ENCODE results near the gene GALNS. TPM values are rescaled to one million over a fixed set of nuclear protein-coding genes. Genes with fewer than 3 reads are reported as not detected.

Gene GALNS
- total and polyA plus RNA-seq, 4 donors: 6.8 to 20.6 (median 10.8) TPM

DNA sequence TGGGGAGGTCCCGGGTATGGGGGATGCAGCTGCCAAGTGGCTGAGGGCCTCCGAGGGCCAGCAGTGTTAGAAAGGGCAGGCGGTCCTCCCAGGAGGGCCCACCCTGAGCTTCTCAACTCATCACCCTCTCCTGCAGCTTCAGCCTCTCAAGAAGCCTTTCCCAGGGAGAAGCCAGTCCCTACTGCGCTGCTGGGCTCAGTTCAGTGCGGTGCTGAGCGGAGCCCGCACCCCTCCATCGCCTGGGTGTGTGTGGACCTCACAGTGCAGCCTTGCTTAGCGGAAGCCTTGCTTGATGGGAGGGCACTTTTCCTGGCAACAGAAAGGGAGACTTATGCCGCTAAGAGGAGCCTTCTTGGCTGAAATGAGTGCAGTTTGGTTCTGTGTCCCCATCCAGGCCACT lies 41.5 kb downstream of the GALNS start (continued):
- TF ChIP-seq ZBTB33 (IDR thresholded peaks at IDR 0.05): no peak
- no peak for TF ChIP-seq MAX (IDR thresholded peaks at IDR 0.05)
- TF ChIP-seq TAF1 (conservative IDR thresholded peaks at IDR 0.05): no peak
- no peak for TF ChIP-seq RAD21 (IDR thresholded peaks at IDR 0.05)
- no peak for TF ChIP-seq HNF4G (IDR thresholded peaks at IDR 0.05)

- no peak for TF ChIP-seq GABPA (IDR thresholded peaks at IDR 0.05 in 1 of 2, conservative IDR thresholded peaks at IDR 0.05 in 1 of 2)
- H3K4me1 ChIP-seq (ENCODE audit: control insufficient read depth in 4 of 4, insufficient read depth in 4 of 4, low read length in 3 of 4): peaks cover 3 to 24% (median 13%) of the 10 kb centered on the region in 4 donors
- H3K27me3 ChIP-seq (ENCODE audit: control insufficient read depth in 4 of 4, insufficient read depth in 4 of 4, low read length in 3 of 4): no peaks in the 10 kb centered on the region
- no peak overlapping the region for H3K4me3 ChIP-seq (ENCODE audit: low read depth in 1 of 3, low read length in 3 of 3)
- H3K27ac ChIP-seq (ENCODE audit: low read depth in 1 of 2, low read length in 2 of 2): no peak overlapping the region
- H3K9me3 ChIP-seq (ENCODE audit: control insufficient read depth in 4 of 4, low read length in 3 of 4): no peaks in the 10 kb centered on the region
- H3K9ac ChIP-seq (ENCODE audit: low read depth in 1 of 2, low read length in 2 of 2): no peak overlapping the region
- 86% methylated on average over 13 of the region's 13 CpGs for WGBS
- no peak for DNase-seq (ENCODE audit: low spot score)
- H3K36me3 ChIP-seq (ENCODE audit: control insufficient read depth in 4 of 4, insufficient read depth in 3 of 4, low read depth in 1 of 4, low read length in 3 of 4): peaks cover 0 to 6% (median 2%) of the 10 kb centered on the region in 4 donors
These were observed 42.6 kb downstream of the GALNS start for GRCh38 chr16:88814144-88814502.

DNA sequence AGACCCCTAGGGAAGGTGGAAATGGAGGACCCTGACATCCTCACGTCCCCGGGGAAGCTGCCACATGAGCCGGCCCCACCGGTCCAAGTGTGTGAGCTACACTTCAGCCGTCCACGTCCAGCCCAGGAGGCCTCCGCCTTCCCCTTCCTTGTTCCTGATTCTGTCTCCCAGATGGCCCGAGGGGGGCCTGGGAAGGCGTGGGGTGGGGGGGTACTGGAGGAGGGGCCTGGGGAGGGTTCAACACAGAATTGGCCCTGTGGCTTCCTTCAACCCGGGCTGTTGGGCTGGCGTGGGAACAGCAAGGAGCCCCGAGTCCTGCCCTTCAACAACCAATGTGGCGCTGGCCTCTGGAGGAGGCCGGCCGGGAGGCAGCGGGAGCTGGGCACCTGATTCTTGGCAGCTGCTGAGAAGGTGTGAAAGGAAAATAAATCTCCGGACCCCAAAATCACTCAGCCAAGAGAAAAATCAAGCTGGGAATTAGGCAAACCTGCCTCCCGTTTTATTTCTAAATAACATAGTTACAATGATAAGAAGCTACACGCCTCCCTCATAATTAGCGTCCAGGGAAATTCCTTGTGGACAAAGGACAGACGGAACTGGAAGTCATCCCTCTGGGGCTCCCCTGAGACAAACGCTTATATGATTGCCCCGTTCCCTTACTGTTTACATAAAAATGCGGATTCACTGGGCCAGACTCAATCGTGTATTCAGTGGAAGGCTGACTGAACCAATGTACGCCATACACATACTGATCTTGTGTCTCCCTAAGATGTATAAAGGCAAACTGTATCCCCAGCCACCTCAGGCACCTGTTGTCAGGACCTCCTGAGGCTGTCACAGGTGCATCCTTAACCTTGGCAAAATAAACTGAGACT lies 43.2 kb downstream of the GALNS start:
- TF ChIP-seq YY1 (IDR thresholded peaks at IDR 0.05): no peak
- no peak overlapping the region for H3K27ac ChIP-seq (ENCODE audit: low read depth in 1 of 2, low read length in 2 of 2)
- no peak overlapping the region for H3K4me3 ChIP-seq (ENCODE audit: low read depth in 1 of 3, low read length in 3 of 3)

GRCh38 chr16:88812513-88813268 lies 44.1 kb downstream of the GALNS start:
- TF ChIP-seq NR2F2 (IDR thresholded peaks at IDR 0.05): peak; percentile 24
- no peak for TF ChIP-seq GABPA (IDR thresholded peaks at IDR 0.05 in 1 of 2, conservative IDR thresholded peaks at IDR 0.05 in 1 of 2)
- 41% methylated on average over 37 of the region's 37 CpGs for WGBS
- Histone ChIP-seq H3K4me1 (ENCODE audit: control insufficient read depth in 4 of 4, insufficient read depth in 4 of 4, low read length in 3 of 4) (peaks cover 3 to 24% (median 13%) of the 10 kb centered on the region in 4 donors), H3K4me3 (ENCODE audit: low read depth in 1 of 3, low read length in 3 of 3) (peak overlapping the region; percentile 44 to 83 (median 72)), H3K9ac (ENCODE audit: low read depth in 1 of 2, low read length in 2 of 2) (no peak overlapping the region), H3K36me3 (ENCODE audit: control insufficient read depth in 4 of 4, insufficient read depth in 3 of 4, low read depth in 1 of 4, low read length in 3 of 4) (peaks cover 0 to 8% (median 3%) of the 10 kb centered on the region in 4 donors), H3K27ac (ENCODE audit: low read depth in 1 of 2, low read length in 2 of 2) (peak overlapping the region; percentile 73 to 74), H3K9me3 (ENCODE audit: control insufficient read depth in 4 of 4, low read length in 3 of 4) (no peaks in the 10 kb centered on the region), H3K27me3 (ENCODE audit: control insufficient read depth in 4 of 4, insufficient read depth in 4 of 4, low read length in 3 of 4) (no peaks in the 10 kb centered on the region)
- DNase-seq (ENCODE audit: low spot score): no peak

More for the DNA sequence above, 43.2 kb downstream of the GALNS start:
- DNase-seq (ENCODE audit: low spot score): no peak
- Histone ChIP-seq H3K9me3 (ENCODE audit: control insufficient read depth in 4 of 4, low read length in 3 of 4) (no peaks in the 10 kb centered on the region), H3K36me3 (ENCODE audit: control insufficient read depth in 4 of 4, insufficient read depth in 3 of 4, low read depth in 1 of 4, low read length in 3 of 4) (peaks cover 0 to 8% (median 3%) of the 10 kb centered on the region in 4 donors), H3K4me1 (ENCODE audit: control insufficient read depth in 4 of 4, insufficient read depth in 4 of 4, low read length in 3 of 4) (peaks cover 3 to 24% (median 13%) of the 10 kb centered on the region in 4 donors), H3K9ac (ENCODE audit: low read depth in 1 of 2, low read length in 2 of 2) (no peak overlapping the region), H3K27me3 (ENCODE audit: control insufficient read depth in 4 of 4, insufficient read depth in 4 of 4, low read length in 3 of 4) (no peaks in the 10 kb centered on the region)
- WGBS: 70% methylated on average over 26 of the region's 26 CpGs
